Gastroesophageal sphincter (tissue), 4 donors: ENCODE measurements around the gene SPRTN. TPM values are rescaled to one million over a fixed set of nuclear protein-coding genes. Genes with fewer than 3 reads are reported as not detected.

Experiments used
- ATAC-seq: fragments of 150-250 bp; one replicate; pipeline ENCODE4 v1.9.1; 2016; ENCODE audit warnings: mild to moderate bottlenecking, moderate library complexity
- H3K27ac ChIP-seq, 4 donors: fragments of 200-600 bp; sonication (generic) in 3 of 4; 1 replicate in 3 of 4; 2 replicates in 1 of 4; pipeline ENCODE4 v1.5.1; 2016 to 2019
- H3K27me3 ChIP-seq: fragments of 200-600 bp; sonication (generic); one replicate; pipeline ENCODE4 v1.5.1; 2019
- H3K36me3 ChIP-seq, 2 donors: fragments of 200-600 bp; sonication (generic); one replicate each; pipeline ENCODE4 v1.5.1; 2019; ENCODE audit warnings: control low read depth in 1 of 2
- H3K4me1 ChIP-seq, 3 donors: fragments of 200-600 bp; sonication (generic); 1 replicate in 2 of 3; 2 replicates in 1 of 3; pipeline ENCODE4 v1.5.1; 2016 to 2019; ENCODE audit warnings: control low read depth in 2 of 3
- H3K4me3 ChIP-seq, 2 donors: fragments of 200-600 bp; sonication (generic); one replicate each; pipeline ENCODE4 v1.5.1; 2019; ENCODE audit warnings: mild to moderate bottlenecking in 1 of 2, moderate library complexity in 1 of 2
- H3K9me3 ChIP-seq, 3 donors: fragments of 200-600 bp; sonication (generic); one replicate each; pipeline ENCODE4 v1.5.1; 2017 to 2019; ENCODE audit warnings: control low read depth in 2 of 3
- CTCF ChIP-seq, 4 experiments: fragments of 200-600 bp in 2 of 4; fragments of 450-650 bp in 2 of 4; sonication (generic) in 1 of 4; IDR thresholded peaks; one replicate each; pipeline ENCODE4 v1.5.1; 2017 to 2019; ENCODE audit warnings: antibody characterized with exemption in 4 of 4, mild to moderate bottlenecking in 2 of 4, moderate library complexity in 2 of 4
- EP300 ChIP-seq: sonication (generic); formaldehyde crosslinking; IDR thresholded peaks from one replicate; pipeline ENCODE4 v1.6.1; 2017; ENCODE audit warnings: antibody characterized with exemption, mild to moderate bottlenecking
- POLR2A ChIP-seq, 2 donors: fragments of 450-650 bp; IDR thresholded peaks; one replicate each; pipeline ENCODE4 v1.6.1; 2017; ENCODE audit warnings: antibody characterized with exemption in 2 of 2, mild to moderate bottlenecking in 2 of 2, moderate library complexity in 1 of 2
- POLR2AphosphoS5 ChIP-seq: sonication (generic); formaldehyde crosslinking; IDR thresholded peaks from one replicate; pipeline ENCODE4 v1.6.1; 2017; ENCODE audit warnings: antibody characterized with exemption
- WGBS, 2 donors: methylation state at CpG; one replicate each; pipeline ENCODE4 v1.1.5; 2018; ENCODE audit warnings: low coverage in 1 of 2; 5-methylcytosine and 5-hydroxymethylcytosine counted together
- total RNA-seq, 4 donors: library from RNA; depleted of rRNA; stranded (reverse); fragments of >200 nt; gene quantifications; one replicate each; pipeline ENCODE4 v1.1.0, GENCODE V29; 2016

SPRTN gene
- total RNA-seq, 4 donors from 2014 or later, result 15.3 to 34.7 (median 20.7) TPM

DNA sequence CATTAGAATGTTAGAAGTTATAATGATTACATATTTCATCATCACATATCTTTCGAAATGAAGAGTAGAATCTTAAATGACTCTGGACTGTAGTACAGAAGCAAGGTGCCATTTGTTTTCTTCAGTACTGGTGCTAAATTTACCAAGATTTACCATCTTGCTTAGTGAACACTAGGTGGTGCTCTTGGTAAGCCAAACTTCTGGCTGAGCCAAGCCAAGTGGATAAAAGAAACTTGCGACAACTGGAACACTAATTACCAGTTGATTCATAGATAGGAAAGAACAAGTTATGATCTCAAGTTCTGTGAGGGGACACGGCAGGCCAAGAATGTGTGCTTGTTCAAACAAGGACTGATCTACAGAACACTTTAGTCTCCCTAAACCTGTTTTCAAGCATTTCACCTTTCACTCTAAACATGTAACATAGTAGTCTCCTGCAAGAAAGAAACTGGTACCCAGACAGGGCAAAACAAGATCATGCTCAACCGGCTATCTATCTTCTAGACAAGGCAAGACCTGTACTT is 19.8 kb downstream of the SPRTN start:
- Histone ChIP-seq H3K4me1 (peaks cover 0 to 15% (median 0%) of the 10 kb centered on the region in 3 donors), H3K27me3 (no peaks in the 10 kb centered on the region), H3K9me3 (no peaks in the 10 kb centered on the region), H3K4me3 (no peak overlapping the region), H3K27ac (peak overlapping the region in 2 of 4 donors; percentile 6 to 30), H3K36me3 (peaks cover 0 to 18% of the 10 kb centered on the region in 2 donors)
- ATAC-seq, result peak; percentile 84
- TF ChIP-seq EP300 (no peak), CTCF (IDR thresholded peaks at IDR 0.05) (peak; percentile 67 to 91 (median 82)), POLR2AphosphoS5 (peak; percentile 45), POLR2A (IDR thresholded peaks at IDR 0.05) (no peak)
- WGBS, 2 donors, result 3 to 7% methylated on average over 4 of the region's 4 CpGs

GRCh38 chr1:231359113-231359512 is 21.0 kb downstream of the SPRTN start:
- no peak overlapping the region for H3K4me3 ChIP-seq
- no peaks in the 10 kb centered on the region for H3K27me3 ChIP-seq
- 61 to 73% methylated on average over 5 to 6 of the region's 6 CpGs for WGBS, 2 donors
- H3K4me1 ChIP-seq, result peaks cover 0 to 15% (median 0%) of the 10 kb centered on the region in 3 donors
- peak; percentile 79 for ATAC-seq
- H3K27ac ChIP-seq, result no peak overlapping the region
- peaks cover 0 to 15% of the 10 kb centered on the region in 2 donors for H3K36me3 ChIP-seq
- TF ChIP-seq EP300 (no peak), CTCF (IDR thresholded peaks at IDR 0.05) (no peak), POLR2AphosphoS5 (peak; percentile 44), POLR2A (IDR thresholded peaks at IDR 0.05) (no peak)
- no peaks in the 10 kb centered on the region for H3K9me3 ChIP-seq

DNA sequence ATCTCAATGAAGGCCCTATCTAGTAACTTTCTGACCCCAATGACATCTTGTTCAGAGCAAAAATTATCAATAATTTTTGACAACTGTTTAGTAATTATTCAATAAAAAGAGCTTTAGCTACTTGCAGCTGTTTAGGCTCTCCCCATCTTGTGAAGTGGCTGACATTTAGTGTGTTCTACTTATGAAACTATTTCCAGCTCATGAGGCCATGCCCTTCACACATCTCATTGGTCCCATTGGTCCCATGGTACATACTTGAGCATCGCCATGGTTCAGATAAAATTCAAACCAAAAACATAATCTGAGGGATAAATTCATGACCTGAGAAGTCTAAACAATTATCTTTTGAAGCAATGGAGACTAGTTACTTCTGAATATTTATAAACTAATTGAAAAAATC is 24.2 kb downstream of the SPRTN start:
- Histone ChIP-seq H3K4me3 (no peak overlapping the region), H3K36me3 (peaks cover 0 to 47% of the 10 kb centered on the region in 2 donors), H3K9me3 (no peaks in the 10 kb centered on the region), H3K27ac (no peak overlapping the region), H3K4me1 (peaks cover 0 to 15% (median 0%) of the 10 kb centered on the region in 3 donors), H3K27me3 (no peaks in the 10 kb centered on the region)
- no peak for ATAC-seq
- TF ChIP-seq POLR2A (IDR thresholded peaks at IDR 0.05), result no peak
- no peak for TF ChIP-seq CTCF (IDR thresholded peaks at IDR 0.05)
- no peak for TF ChIP-seq EP300
- no peak for TF ChIP-seq POLR2AphosphoS5
- 80 to 92% methylated on average over 1 of the region's 1 CpG for WGBS, 2 donors

- TF ChIP-seq CTCF (IDR thresholded peaks at IDR 0.05) (no peak), POLR2AphosphoS5 (no peak), EP300 (no peak), POLR2A (IDR thresholded peaks at IDR 0.05) (no peak)
- peaks cover 0 to 2% (median 0%) of the 10 kb centered on the region in 3 donors for H3K4me1 ChIP-seq
- H3K27me3 ChIP-seq, result no peaks in the 10 kb centered on the region
- H3K4me3 ChIP-seq, result no peak overlapping the region
- H3K9me3 ChIP-seq, result no peaks in the 10 kb centered on the region
- no peak overlapping the region for H3K27ac ChIP-seq
- 76 to 91% methylated on average over 1 of the region's 1 CpG for WGBS, 2 donors
- H3K36me3 ChIP-seq, result peaks cover 0 to 59% of the 10 kb centered on the region in 2 donors
- no peak for ATAC-seq
Measured at GRCh38 chr1:231363624-231364023, 25.5 kb downstream of the SPRTN start.

GRCh38 chr1:231364192-231364591 is 26.1 kb downstream of the SPRTN start:
- H3K4me3 ChIP-seq, result no peak overlapping the region

More at GRCh38 chr1:231364192-231364591, 26.1 kb downstream of the SPRTN start:
- ATAC-seq, result no peak
- Histone ChIP-seq H3K27me3 (no peaks in the 10 kb centered on the region), H3K4me1 (no peaks in the 10 kb centered on the region), H3K36me3 (peaks cover 0 to 64% of the 10 kb centered on the region in 2 donors), H3K27ac (no peak overlapping the region), H3K9me3 (no peaks in the 10 kb centered on the region)
- no peak for TF ChIP-seq CTCF (IDR thresholded peaks at IDR 0.05)
- no peak for TF ChIP-seq POLR2A (IDR thresholded peaks at IDR 0.05)
- no peak for TF ChIP-seq EP300
- no peak for TF ChIP-seq POLR2AphosphoS5
- 83 to 98% methylated on average over 5 of the region's 5 CpGs for WGBS, 2 donors
